ENCODE data around the gene ZNF516. TPM values are rescaled to one million over a fixed set of nuclear protein-coding genes. Genes with fewer than 3 reads are reported as not detected.

ZNF516 gene
- total RNA-seq, 2 experiments from 2014 or later = 1.5 to 2.0 TPM

- no peak overlapping the region for H3K27ac Mint-ChIP-seq
- H3K4me3 Mint-ChIP-seq = no peak overlapping the region
- no peaks in the 10 kb centered on the region for H3K4me1 Mint-ChIP-seq
- ATAC-seq (no peak), DNase-seq (no peak)
- H3K27me3 Mint-ChIP-seq = peaks cover 7% of the 10 kb centered on the region
- CTCF ChIA-PET = no interaction called here
- no peaks in the 10 kb centered on the region for H3K36me3 Mint-ChIP-seq
- H3K9me3 Mint-ChIP-seq (ENCODE audit: low read depth) = no peaks in the 10 kb centered on the region
Measured at GRCh38 chr18:76422838-76423237, 72.2 kb downstream of the ZNF516 start.

GRCh38 chr18:76422121-76422520 is 72.9 kb downstream of the ZNF516 start:
- no peaks in the 10 kb centered on the region for H3K36me3 Mint-ChIP-seq
- H3K4me1 Mint-ChIP-seq = no peaks in the 10 kb centered on the region
- no peaks in the 10 kb centered on the region for H3K9me3 Mint-ChIP-seq (ENCODE audit: low read depth)
- H3K4me3 Mint-ChIP-seq = no peak overlapping the region
- no peak for ATAC-seq
- no peak for DNase-seq
- no peak overlapping the region for H3K27ac Mint-ChIP-seq
- peaks cover 9% of the 10 kb centered on the region for H3K27me3 Mint-ChIP-seq
- CTCF ChIA-PET = no interaction called here

DNA sequence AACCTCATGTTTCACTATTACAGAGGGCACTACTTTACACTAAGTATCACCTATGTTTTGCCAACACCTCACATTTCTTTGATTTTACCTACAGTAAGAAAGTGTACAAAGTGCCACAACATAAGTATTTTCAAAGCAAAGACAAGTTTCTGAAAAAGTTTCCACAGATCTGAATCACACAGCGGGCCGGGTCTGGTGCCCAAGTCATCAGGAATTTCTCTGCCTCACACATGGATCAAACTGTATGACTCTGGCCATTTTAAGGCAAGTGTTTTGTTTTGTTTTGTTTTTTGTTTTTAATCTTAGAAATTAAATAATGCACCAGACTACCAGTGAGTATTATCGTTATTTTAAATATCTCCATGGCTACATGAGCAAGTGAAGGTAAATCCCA is 73.4 kb downstream of the ZNF516 start:
- Mint-ChIP-seq H3K9me3 (ENCODE audit: low read depth) (no peaks in the 10 kb centered on the region), H3K27me3 (peaks cover 14% of the 10 kb centered on the region), H3K27ac (no peak overlapping the region)

DNA sequence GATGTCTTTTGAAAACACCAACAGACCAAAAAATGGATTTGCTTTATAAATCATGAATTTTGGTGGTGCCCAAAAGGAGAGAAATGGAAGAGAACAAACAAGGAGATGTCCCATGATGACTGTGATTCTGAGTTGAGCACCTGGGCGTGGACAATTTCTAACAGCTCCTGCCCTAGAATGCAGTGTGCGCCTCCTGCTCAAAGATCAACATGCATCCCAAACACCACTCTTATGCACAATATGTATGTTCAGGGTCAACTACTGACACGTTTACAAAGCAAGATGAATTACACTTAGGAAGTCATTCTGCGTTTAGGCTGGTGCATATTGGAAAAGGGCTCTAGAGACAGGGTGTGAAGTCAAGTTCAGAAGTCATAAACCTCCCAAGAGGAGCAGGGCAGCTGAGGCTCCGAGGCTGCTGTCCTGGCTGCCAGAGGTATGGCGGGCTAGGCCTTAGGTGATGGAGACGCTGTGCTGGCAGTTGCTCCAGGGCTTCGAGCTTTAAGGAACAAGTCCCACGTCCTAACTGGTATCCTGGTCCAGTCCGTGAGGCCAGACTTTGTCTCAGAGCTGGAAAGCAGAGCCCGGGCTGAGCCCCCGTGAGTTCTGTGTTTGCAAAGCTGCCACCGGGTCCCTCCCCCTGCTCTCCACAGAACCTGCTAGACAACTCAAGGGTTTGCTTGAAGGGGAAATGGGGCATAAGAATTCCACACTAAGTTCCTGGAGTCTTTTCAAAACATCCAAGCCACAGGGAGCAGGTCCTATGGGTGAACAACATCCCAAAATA is 74.0 kb downstream of the ZNF516 start:
- Mint-ChIP-seq H3K4me1 (no peaks in the 10 kb centered on the region), H3K9me3 (ENCODE audit: low read depth) (no peaks in the 10 kb centered on the region), H3K27ac (no peak overlapping the region), H3K27me3 (peaks cover 15% of the 10 kb centered on the region), H3K36me3 (no peaks in the 10 kb centered on the region), H3K4me3 (no peak overlapping the region)
- DNase-seq = no peak
- CTCF ChIA-PET = no interaction called here
- ATAC-seq = no peak

More for the DNA sequence above, 73.4 kb downstream of the ZNF516 start:
- DNase-seq (no peak), ATAC-seq (no peak)
- no peaks in the 10 kb centered on the region for H3K4me1 Mint-ChIP-seq
- CTCF ChIA-PET = no interaction called here
- H3K36me3 Mint-ChIP-seq = no peaks in the 10 kb centered on the region
- no peak overlapping the region for H3K4me3 Mint-ChIP-seq

GRCh38 chr18:76419811-76420210 is 75.2 kb downstream of the ZNF516 start:
- no peak overlapping the region for H3K27ac Mint-ChIP-seq
- ATAC-seq = no peak

DNA sequence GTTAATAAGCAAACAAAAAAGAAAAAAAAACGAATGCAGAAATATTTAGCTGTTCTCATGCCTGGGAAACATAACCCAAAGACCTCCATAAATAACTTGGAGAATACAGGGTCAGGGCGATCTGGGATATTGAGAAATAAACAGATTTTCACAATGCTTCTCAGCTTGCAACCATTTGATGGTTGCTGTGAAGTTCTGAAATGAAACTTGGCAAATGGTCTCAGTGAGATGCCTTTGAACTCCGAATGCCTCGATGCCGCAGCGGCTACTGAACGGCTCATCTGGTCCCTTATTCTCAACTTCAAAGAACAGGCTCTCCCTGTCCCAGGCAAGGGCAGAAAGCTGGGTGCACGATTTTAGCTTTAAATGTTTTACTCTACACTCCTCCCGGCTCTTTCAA is 78.1 kb downstream of the ZNF516 start:
- ATAC-seq (no peak), DNase-seq (no peak)
- no peak overlapping the region for H3K27ac Mint-ChIP-seq
- peaks cover 25% of the 10 kb centered on the region for H3K27me3 Mint-ChIP-seq
- no peaks in the 10 kb centered on the region for H3K4me1 Mint-ChIP-seq
- H3K36me3 Mint-ChIP-seq = no peaks in the 10 kb centered on the region
- CTCF ChIA-PET = interaction anchor here (0.5 kb wide), 1 partner anchor 40 kb away, joined by 3 read pairs; no protein-coding TSS in a partner anchor
- H3K4me3 Mint-ChIP-seq = no peak overlapping the region
- no peaks in the 10 kb centered on the region for H3K9me3 Mint-ChIP-seq (ENCODE audit: low read depth)

More at GRCh38 chr18:76419811-76420210, 75.2 kb downstream of the ZNF516 start:
- H3K4me1 Mint-ChIP-seq = no peaks in the 10 kb centered on the region
- H3K27me3 Mint-ChIP-seq = peaks cover 23% of the 10 kb centered on the region
- no peak overlapping the region for H3K4me3 Mint-ChIP-seq
- CTCF ChIA-PET = no interaction called here
- DNase-seq = no peak
- no peaks in the 10 kb centered on the region for H3K36me3 Mint-ChIP-seq
- no peaks in the 10 kb centered on the region for H3K9me3 Mint-ChIP-seq (ENCODE audit: low read depth)

DNA sequence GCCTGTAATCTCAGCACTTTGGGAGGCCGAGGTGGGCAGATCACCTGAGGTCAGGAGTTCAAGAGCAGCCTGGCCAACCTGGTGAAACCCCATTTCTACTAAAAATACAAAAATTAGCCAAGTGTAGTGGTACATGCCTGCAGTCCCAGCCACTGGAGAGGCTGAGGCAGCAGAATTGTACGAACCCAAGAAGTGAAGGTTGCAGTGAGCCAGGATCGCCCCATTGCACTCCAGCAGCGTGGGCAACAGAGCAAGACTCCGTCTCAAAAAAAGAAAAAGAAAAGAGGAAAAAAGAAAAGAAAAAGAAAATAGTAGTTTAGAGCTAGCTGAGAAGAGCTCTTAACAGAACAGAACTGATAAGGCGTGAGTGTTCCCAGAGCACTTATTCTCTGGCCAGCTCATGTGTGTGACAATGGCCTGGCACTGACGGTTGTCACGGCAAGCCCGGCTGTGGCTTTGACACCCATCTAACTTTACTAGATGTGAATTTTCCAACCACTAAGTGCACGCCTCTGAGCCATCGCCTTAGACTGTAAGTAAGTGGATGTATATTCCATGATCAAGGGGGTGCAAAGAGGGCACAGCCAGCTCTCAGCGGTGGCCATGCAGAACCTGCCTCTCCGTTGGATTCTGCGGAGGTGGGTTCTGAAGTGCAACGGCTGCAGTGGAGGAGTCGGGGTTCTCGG is 80.0 kb downstream of the ZNF516 start:
- H3K9me3 Mint-ChIP-seq (ENCODE audit: low read depth) = no peaks in the 10 kb centered on the region
- no peak for ATAC-seq
- CTCF ChIA-PET = interaction anchor here (1.8 kb wide), 1 partner anchor 16 kb away, joined by 4 read pairs; no protein-coding TSS in a partner anchor
- H3K36me3 Mint-ChIP-seq = no peaks in the 10 kb centered on the region
- H3K4me1 Mint-ChIP-seq = peaks cover 8% of the 10 kb centered on the region
- peaks cover 30% of the 10 kb centered on the region for H3K27me3 Mint-ChIP-seq
- no peak overlapping the region for H3K4me3 Mint-ChIP-seq
- no peak overlapping the region for H3K27ac Mint-ChIP-seq
- no peak for DNase-seq

GRCh38 chr18:76412818-76413565 is 82.0 kb downstream of the ZNF516 start:
- no peak overlapping the region for H3K27ac Mint-ChIP-seq
- peaks cover 28% of the 10 kb centered on the region for H3K27me3 Mint-ChIP-seq
- H3K9me3 Mint-ChIP-seq (ENCODE audit: low read depth) = no peaks in the 10 kb centered on the region
- H3K4me1 Mint-ChIP-seq = peaks cover 8% of the 10 kb centered on the region
- DNase-seq = no peak
- no peaks in the 10 kb centered on the region for H3K36me3 Mint-ChIP-seq
- no peak overlapping the region for H3K4me3 Mint-ChIP-seq
- CTCF ChIA-PET = no interaction called here
- no peak for ATAC-seq

DNA sequence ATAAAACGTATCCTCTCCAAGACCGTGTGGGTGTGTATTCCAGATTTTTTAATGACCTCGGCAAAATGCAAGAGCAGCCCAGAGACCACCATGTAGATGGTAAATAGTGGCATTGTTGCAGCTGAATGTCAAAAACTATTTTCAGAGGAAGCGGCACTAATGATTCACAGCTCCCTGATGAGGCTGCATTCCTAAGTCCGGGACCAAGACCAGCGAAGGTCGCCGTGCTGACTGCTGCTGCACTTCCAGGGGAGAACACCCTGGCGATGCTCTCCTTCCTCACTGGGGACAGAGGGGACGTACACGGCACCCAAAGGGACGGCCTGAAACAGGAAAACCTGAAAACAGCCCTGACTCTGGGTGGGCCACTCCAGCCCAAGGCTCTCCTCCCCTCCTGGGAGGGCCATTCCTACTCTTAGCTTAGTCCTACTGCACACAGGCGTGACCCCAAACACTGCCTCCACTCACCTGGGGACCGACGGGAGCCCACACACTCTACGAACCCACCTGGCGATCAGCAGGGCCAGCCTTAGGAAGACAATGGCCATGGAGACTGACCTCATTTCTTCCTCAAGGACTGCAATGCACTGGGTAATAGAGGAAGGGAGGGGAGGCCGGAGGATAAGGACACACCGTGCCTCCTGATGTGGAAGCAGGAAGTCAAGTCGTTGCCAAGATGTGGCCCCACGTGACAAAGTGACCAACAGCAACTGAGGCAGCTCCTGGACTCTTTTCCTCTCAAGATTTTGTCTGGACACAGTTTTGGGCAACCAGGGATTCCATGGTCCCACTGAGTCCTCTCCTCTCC is 82.8 kb downstream of the ZNF516 start:
- Mint-ChIP-seq H3K9me3 (ENCODE audit: low read depth) (no peaks in the 10 kb centered on the region), H3K4me1 (peaks cover 8% of the 10 kb centered on the region), H3K4me3 (no peak overlapping the region), H3K27me3 (peaks cover 25% of the 10 kb centered on the region), H3K36me3 (no peaks in the 10 kb centered on the region), H3K27ac (no peak overlapping the region)
- CTCF ChIA-PET = no interaction called here
- no peak for DNase-seq
- ATAC-seq = no peak

GRCh38 chr18:76410660-76411417 is 84.2 kb downstream of the ZNF516 start:
- H3K4me3 Mint-ChIP-seq = no peak overlapping the region
- no peak overlapping the region for H3K27ac Mint-ChIP-seq
- peaks cover 8% of the 10 kb centered on the region for H3K4me1 Mint-ChIP-seq
- no peaks in the 10 kb centered on the region for H3K36me3 Mint-ChIP-seq
- DNase-seq (no peak), ATAC-seq (no peak)
- CTCF ChIA-PET = no interaction called here
- peaks cover 18% of the 10 kb centered on the region for H3K27me3 Mint-ChIP-seq
- H3K9me3 Mint-ChIP-seq (ENCODE audit: low read depth) = no peaks in the 10 kb centered on the region

DNA sequence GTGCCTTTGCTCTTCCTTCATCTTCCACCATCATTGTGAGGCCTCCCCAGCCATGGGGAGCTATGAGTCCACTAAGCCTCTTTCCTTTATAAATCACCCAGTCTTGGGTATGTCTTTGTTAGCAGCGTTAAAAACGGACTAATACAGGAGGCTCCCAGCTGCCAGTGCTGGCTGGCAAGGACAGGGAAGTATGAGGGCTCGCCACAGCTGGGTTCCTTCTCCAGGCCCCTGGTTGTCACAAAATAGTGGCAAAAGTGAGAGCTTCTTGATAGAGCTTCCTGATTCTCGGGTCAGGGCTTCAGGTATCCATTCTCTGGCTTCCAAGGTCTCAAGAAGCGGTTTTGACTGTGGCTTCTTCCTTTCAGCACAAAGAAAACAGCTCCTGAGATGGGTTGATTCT is 85.0 kb downstream of the ZNF516 start:
- H3K4me1 Mint-ChIP-seq = peaks cover 8% of the 10 kb centered on the region
- H3K9me3 Mint-ChIP-seq (ENCODE audit: low read depth) = no peaks in the 10 kb centered on the region
- H3K36me3 Mint-ChIP-seq = no peaks in the 10 kb centered on the region
- CTCF ChIA-PET = interaction anchor here (1.8 to 3.4 kb wide), 2 partner anchors 11 to 299 kb away, joined by 9 to 22 read pairs; no protein-coding TSS in a partner anchor
- no peak for DNase-seq
- H3K4me3 Mint-ChIP-seq = no peak overlapping the region
- H3K27ac Mint-ChIP-seq = no peak overlapping the region
- H3K27me3 Mint-ChIP-seq = peaks cover 13% of the 10 kb centered on the region
- no peak for ATAC-seq

DNA sequence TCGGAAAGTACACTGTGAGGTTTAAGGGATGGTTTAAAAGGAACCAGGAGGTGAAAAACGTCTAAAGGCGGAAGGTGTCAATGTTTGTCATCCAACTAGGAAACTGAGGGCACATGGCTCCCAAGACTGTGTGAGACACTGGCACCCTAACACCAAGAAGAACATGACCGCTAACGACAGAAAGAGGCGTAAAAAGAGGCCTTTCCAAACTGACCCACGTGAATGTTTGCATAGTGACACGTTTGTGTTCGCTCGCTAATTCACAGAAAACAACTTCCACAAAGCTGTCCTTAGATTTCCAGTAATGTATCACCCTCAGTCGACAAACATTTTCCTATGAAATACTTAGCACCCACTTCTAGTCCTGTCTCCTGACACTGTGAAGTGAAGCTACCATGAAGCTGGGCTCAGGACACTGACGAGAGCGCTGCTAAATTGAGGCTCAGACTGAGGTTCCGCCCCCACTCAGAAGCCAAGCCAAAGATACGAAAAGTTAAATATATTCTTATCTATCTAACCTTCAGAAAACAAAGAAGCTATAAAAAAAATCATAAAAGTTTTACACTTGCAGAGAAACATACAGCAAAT is 86.5 kb downstream of the ZNF516 start:
- ATAC-seq = no peak

More for the DNA sequence above, 86.5 kb downstream of the ZNF516 start:
- peaks cover 8% of the 10 kb centered on the region for H3K4me1 Mint-ChIP-seq
- no peaks in the 10 kb centered on the region for H3K9me3 Mint-ChIP-seq (ENCODE audit: low read depth)
- H3K36me3 Mint-ChIP-seq = no peaks in the 10 kb centered on the region
- H3K4me3 Mint-ChIP-seq = no peak overlapping the region
- no peak overlapping the region for H3K27ac Mint-ChIP-seq
- CTCF ChIA-PET = interaction anchor here (0.8 to 3.4 kb wide), 3 partner anchors 10 to 301 kb away, joined by 3 to 22 read pairs (median 9); no protein-coding TSS in a partner anchor
- H3K27me3 Mint-ChIP-seq = peaks cover 9% of the 10 kb centered on the region
- DNase-seq = no peak

Measured in activated CD8-positive, alpha-beta memory T cell treated with anti-CD3 and anti-CD28 coated beads, Interleukin-2, amount 10 ng/mL, durations not matched to agents 7 days and 5 days (primary cell).